Measurements from ENCODE around the gene FAM174C. TPM values are rescaled to one million over a fixed set of nuclear protein-coding genes. Genes with fewer than 3 reads are reported as not detected.

FAM174C gene
- total and polyA plus RNA-seq, 8 donors, result 10.6 to 58.7 (median 19.4) TPM

DNA sequence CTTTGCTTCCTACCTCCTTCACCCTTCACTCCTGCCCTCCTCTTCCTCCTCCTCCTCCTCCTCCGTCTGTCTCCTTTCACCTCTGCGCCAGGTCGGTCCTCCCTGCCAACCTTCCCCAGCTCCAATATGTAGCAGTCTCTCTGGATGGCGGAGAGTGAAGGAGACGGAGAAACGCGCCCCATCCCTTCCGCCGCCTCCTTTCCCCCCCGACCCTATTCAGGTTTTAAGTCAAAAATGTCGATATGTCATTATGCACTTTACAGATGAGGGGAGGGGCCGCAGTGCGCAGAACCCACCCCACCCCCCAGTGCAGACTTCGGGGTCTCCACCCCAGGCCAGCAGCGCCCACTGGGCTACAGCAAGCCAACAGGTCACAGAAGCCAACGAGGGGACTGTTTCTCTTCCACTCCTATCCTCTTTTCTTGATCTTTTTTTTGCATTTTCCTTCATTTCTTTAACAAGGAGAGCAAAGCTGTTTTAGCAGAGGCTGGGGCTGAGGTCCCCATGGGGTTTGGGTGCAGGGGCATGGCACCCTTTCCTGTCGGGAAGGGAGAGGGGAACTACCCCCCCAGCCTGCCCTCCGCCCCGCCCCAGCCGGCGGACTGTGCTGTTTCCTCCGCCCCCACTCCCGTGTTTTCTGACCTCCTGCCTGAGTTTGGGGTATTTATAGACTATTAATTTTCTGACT, 17.7 kb upstream of the FAM174C start:
- Histone ChIP-seq H3K36me3 (peaks cover 9 to 56% of the 10 kb centered on the region in 2 donors), H3K4me3 (peak overlapping the region in 1 of 2 donors; percentile 68), H3K4me1 (peaks cover 57 to 94% of the 10 kb centered on the region in 2 donors), H3K27ac (peak overlapping the region; percentile 93 to 99), H3K27me3 (no peaks in the 10 kb centered on the region), H3K9me3 (no peaks in the 10 kb centered on the region)
- intact Hi-C loops (cut with DNase I), result no loop called here
- peak in 1 of 4 donors; percentile 79 for DNase-seq
- TF ChIP-seq, protein P1, sequence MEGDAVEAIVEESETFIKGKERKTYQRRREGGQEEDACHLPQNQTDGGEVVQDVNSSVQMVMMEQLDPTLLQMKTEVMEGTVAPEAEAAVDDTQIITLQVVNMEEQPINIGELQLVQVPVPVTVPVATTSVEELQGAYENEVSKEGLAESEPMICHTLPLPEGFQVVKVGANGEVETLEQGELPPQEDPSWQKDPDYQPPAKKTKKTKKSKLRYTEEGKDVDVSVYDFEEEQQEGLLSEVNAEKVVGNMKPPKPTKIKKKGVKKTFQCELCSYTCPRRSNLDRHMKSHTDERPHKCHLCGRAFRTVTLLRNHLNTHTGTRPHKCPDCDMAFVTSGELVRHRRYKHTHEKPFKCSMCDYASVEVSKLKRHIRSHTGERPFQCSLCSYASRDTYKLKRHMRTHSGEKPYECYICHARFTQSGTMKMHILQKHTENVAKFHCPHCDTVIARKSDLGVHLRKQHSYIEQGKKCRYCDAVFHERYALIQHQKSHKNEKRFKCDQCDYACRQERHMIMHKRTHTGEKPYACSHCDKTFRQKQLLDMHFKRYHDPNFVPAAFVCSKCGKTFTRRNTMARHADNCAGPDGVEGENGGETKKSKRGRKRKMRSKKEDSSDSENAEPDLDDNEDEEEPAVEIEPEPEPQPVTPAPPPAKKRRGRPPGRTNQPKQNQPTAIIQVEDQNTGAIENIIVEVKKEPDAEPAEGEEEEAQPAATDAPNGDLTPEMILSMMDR (IDR thresholded peaks at IDR 0.05), result no peak
- no peak for ATAC-seq

DNA sequence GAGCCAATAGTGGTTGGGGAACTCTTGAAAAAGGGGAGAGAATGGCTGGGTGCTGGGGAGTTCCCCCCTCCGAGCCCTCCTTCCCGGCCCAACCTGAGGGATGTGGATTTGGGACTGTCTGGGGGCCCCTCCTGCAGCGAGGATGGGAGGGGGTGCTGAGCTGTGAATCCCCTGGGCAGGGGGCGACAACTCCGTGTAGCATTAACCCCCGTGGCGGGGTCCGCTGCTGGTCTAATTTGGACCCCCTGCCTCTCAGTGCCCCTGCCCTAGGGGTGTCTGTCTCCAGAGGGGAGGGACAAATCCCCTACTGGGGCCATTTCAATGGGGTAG, 17.2 kb upstream of the FAM174C start:
- Histone ChIP-seq H3K9me3 (no peaks in the 10 kb centered on the region), H3K27me3 (no peaks in the 10 kb centered on the region), H3K4me3 (peak overlapping the region in 1 of 2 donors; percentile 68), H3K27ac (peak overlapping the region; percentile 93 to 99), H3K36me3 (peaks cover 9 to 56% of the 10 kb centered on the region in 2 donors), H3K4me1 (peaks cover 60 to 99% of the 10 kb centered on the region in 2 donors)
- no peak for DNase-seq
- intact Hi-C loops (cut with DNase I), result no loop called here
- ATAC-seq, result no peak
- TF ChIP-seq, protein P1 (IDR thresholded peaks at IDR 0.05), result no peak

DNA sequence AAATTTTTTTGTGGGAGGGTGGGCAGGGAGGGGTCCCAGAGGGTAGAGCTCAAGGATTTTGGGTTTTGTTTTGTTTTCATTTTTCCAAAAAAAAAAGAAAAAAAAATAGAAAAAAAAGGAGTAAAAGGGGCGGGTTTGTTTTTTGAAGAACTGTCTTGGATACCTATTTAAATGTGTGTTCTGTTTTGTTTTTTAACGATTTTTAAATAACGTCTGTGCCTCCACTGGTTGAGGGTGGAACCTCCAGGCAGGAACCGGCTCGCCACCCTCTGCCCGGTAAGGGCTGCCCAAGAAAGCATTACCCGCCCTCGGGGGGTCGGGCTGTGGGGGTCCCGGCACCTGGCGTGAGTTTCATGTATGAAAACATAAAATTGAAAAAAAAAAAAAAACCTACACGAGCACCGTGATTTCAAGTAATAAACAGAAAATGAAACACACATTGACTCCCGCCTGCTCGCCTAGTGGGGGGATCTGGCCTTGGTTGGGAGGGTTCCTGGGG, 16.6 kb upstream of the FAM174C start:
- no peaks in the 10 kb centered on the region for H3K27me3 ChIP-seq
- intact Hi-C loops (cut with DNase I), result no loop called here
- H3K4me3 ChIP-seq, result peak overlapping the region in 1 of 2 donors; percentile 68
- no peaks in the 10 kb centered on the region for H3K9me3 ChIP-seq
- TF ChIP-seq, protein P1 (IDR thresholded peaks at IDR 0.05), result no peak
- DNase-seq (no peak), ATAC-seq (no peak)
- H3K4me1 ChIP-seq, result peaks cover 55 to 99% of the 10 kb centered on the region in 2 donors
- H3K36me3 ChIP-seq, result peaks cover 9 to 51% of the 10 kb centered on the region in 2 donors
- peak overlapping the region; percentile 93 to 99 for H3K27ac ChIP-seq

DNA sequence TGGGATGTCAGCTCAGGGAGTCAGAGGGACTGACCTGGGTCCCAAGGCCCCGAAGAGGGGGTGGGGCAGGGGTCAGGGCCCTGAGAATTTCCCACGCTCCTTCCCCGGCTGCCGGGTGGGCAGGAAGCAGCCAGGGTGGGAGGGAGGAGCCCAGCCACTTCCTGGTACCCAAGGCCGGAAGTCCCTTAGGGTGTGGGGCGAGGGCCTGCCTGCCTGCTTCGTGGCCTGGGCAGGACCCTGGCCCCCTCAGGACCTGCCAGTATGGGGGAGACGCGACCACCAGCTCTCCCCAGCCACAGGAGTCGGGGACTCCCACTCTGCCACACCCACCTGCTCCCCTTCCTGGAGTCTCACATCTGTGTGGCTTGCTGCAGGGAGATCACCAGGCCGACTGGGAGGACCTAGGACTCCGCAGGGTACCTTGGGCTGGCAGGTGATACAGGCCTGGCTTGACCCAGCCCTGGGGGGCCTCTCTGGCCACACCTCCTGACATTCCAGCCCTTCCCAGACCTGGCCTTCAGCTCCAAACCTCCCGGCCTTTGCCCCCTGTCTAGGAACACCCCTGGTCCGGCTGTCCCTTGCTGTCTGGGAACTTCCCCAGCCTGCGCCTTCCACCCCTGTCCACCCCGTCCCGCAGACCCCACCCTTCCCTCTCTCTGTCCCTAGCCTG, 16.0 kb upstream of the FAM174C start:
- ATAC-seq (peak; percentile 4), DNase-seq (peak in 2 of 4 donors; percentile 82 to 92)
- TF ChIP-seq, protein P1 (IDR thresholded peaks at IDR 0.05), result no peak
- Histone ChIP-seq H3K9me3 (no peaks in the 10 kb centered on the region), H3K36me3 (peaks cover 9 to 45% of the 10 kb centered on the region in 2 donors), H3K27ac (peak overlapping the region; percentile 93 to 99), H3K4me3 (peak overlapping the region in 1 of 2 donors; percentile 68), H3K27me3 (no peaks in the 10 kb centered on the region), H3K4me1 (peaks cover 50 to 97% of the 10 kb centered on the region in 2 donors)
- intact Hi-C loops (cut with DNase I), result no loop called here

All from left lung (tissue), 10 donors.